Tibial artery (tissue), 4 donors: ENCODE data around the gene CEACAM6.

Experiments used
- DNase-seq, 2 donors: peaks; one replicate each; pipeline ENCODE4 v3.0.0-alpha.2; 2019
- H3K27ac ChIP-seq, 2 donors: fragments of 200-600 bp; sonication (generic) in 1 of 2; 1 replicate in 1 of 2; 2 replicates in 1 of 2; pipeline ENCODE4 v1.5.1; 2018 to 2019; ENCODE audit warnings: mild to moderate bottlenecking in 1 of 2
- H3K27me3 ChIP-seq, 2 donors: fragments of 200-600 bp; sonication (generic) in 1 of 2; one replicate each; pipeline versions ENCODE4 v1.5.1 to v1.6.0; 2016 to 2019
- H3K36me3 ChIP-seq, 3 donors: fragments of 200-600 bp; sonication (generic) in 2 of 3; one replicate each; pipeline ENCODE4 v1.5.1; 2016 to 2019; ENCODE audit warnings: mild to moderate bottlenecking in 2 of 3
- H3K4me1 ChIP-seq, 4 donors: fragments of 200-600 bp; sonication (generic) in 2 of 4; 1 replicate in 3 of 4; 2 replicates in 1 of 4; pipeline ENCODE4 v1.5.1; 2016 to 2019
- H3K4me3 ChIP-seq, 2 donors: fragments of 200-600 bp; sonication (generic) in 1 of 2; 1 replicate in 1 of 2; 2 replicates in 1 of 2; pipeline ENCODE4 v1.5.1; 2018 to 2019; ENCODE audit warnings: mild to moderate bottlenecking in 2 of 2
- H3K9me3 ChIP-seq, 3 donors: fragments of 200-600 bp; sonication (generic) in 1 of 3; one replicate each; pipeline ENCODE4 v1.5.1; 2016 to 2019
- intact Hi-C: fragments of 100-400 bp; cut with DNase I; formaldehyde crosslinking; loops from one replicate; pipeline ENCODE4 v1.15.0; 2023; ENCODE audit warnings: low total_unique reads
- TF ChIP-seq, protein P1 (sequence below), 2 experiments: fragments of 200-600 bp in 1 of 2; fragments of 450-650 bp in 1 of 2; IDR thresholded peaks; one replicate each; pipeline ENCODE4 v1.5.1; 2017 to 2019; ENCODE audit warnings: antibody characterized with exemption in 2 of 2, mild to moderate bottlenecking in 1 of 2, moderate library complexity in 1 of 2

CEACAM6 gene

DNA sequence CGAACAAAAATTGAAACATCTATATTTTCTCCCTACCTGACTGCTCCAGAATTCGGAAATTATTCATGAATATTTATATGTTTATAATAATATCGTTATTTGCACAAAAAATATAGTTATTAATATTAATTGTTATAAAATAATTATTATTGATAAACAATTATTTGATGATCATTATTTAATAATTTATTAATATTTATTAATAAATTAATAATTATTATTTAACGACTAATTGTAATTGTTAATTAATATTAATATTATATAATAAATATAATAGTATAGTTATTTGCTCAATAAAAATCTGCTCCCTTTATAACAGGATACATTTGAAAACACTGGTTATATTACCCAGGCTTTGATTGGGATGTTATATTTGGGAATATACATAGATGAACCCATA lies 14.3 kb downstream of the CEACAM6 start:
- H3K4me1 ChIP-seq, result no peaks in the 10 kb centered on the region
- H3K27ac ChIP-seq, result no peak overlapping the region
- peaks cover 0 to 6% of the 10 kb centered on the region in 2 donors for H3K27me3 ChIP-seq
- intact Hi-C loops, result no loop called here
- no peak for DNase-seq
- H3K9me3 ChIP-seq, result no peaks in the 10 kb centered on the region
- TF ChIP-seq, protein P1, sequence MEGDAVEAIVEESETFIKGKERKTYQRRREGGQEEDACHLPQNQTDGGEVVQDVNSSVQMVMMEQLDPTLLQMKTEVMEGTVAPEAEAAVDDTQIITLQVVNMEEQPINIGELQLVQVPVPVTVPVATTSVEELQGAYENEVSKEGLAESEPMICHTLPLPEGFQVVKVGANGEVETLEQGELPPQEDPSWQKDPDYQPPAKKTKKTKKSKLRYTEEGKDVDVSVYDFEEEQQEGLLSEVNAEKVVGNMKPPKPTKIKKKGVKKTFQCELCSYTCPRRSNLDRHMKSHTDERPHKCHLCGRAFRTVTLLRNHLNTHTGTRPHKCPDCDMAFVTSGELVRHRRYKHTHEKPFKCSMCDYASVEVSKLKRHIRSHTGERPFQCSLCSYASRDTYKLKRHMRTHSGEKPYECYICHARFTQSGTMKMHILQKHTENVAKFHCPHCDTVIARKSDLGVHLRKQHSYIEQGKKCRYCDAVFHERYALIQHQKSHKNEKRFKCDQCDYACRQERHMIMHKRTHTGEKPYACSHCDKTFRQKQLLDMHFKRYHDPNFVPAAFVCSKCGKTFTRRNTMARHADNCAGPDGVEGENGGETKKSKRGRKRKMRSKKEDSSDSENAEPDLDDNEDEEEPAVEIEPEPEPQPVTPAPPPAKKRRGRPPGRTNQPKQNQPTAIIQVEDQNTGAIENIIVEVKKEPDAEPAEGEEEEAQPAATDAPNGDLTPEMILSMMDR (IDR thresholded peaks at IDR 0.05), result no peak
- no peak overlapping the region for H3K4me3 ChIP-seq
- no peaks in the 10 kb centered on the region for H3K36me3 ChIP-seq

DNA sequence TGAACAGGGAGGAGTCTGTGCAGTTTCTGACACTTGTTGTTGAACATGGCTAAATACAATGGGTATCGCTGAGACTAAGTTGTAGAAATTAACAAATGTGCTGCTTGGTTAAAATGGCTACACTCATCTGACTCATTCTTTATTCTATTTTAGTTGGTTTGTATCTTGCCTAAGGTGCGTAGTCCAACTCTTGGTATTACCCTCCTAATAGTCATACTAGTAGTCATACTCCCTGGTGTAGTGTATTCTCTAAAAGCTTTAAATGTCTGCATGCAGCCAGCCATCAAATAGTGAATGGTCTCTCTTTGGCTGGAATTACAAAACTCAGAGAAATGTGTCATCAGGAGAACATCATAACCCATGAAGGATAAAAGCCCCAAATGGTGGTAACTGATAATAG lies 16.1 kb downstream of the CEACAM6 start:
- TF ChIP-seq, protein P1 (IDR thresholded peaks at IDR 0.05), result no peak
- DNase-seq, result no peak
- Histone ChIP-seq H3K27ac (no peak overlapping the region), H3K4me3 (no peak overlapping the region), H3K36me3 (no peaks in the 10 kb centered on the region), H3K27me3 (no peaks in the 10 kb centered on the region), H3K4me1 (no peaks in the 10 kb centered on the region), H3K9me3 (no peaks in the 10 kb centered on the region)
- intact Hi-C loops, result no loop called here

DNA sequence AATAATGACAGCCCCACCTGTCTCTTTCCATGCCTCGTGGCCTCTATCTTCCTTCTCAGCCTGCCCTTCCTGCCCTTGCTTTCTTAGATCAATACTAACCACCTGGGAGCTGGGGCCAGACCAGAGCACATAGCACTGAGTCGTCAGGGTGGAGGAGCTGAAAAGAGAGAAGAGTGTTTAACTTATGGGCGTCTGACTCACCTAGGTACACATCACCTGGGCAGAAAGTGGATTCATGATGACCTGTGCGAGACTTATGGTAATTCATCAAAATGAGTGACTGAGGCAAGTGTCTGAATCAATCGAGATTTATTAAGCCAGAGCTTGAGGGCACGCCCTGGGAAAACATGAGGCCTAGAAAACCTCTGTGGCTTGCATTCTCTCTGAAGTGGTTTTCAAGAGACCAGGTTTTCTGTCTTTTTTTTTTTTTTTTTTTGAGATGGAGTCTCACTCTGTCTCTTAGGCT lies 19.2 kb downstream of the CEACAM6 start:
- no peak overlapping the region for H3K4me3 ChIP-seq
- DNase-seq, result no peak
- no peaks in the 10 kb centered on the region for H3K4me1 ChIP-seq
- TF ChIP-seq, protein P1 (IDR thresholded peaks at IDR 0.05), result no peak
- no peaks in the 10 kb centered on the region for H3K27me3 ChIP-seq
- H3K27ac ChIP-seq, result no peak overlapping the region
- H3K36me3 ChIP-seq, result no peaks in the 10 kb centered on the region
- H3K9me3 ChIP-seq, result no peaks in the 10 kb centered on the region
- intact Hi-C loops, result no loop called here

DNA sequence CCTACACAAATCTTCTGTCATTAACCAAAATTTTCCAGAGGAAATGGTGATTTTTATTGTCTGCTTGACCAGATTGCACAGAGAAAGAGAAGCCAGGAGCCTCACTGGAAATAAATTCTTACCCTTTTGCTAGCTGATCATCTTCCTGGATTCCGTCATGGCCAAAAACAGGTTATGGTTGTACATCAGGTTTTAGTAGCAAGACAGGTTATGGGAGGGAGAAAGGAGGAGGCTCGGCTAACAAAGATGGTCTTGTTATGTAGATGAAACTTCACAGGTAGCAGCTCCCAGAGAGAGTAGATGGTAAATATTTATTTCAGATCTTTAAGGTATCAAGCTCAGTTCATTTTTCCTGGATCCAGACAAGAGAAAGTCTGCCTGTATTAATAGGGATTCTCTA lies 21.4 kb downstream of the CEACAM6 start:
- Histone ChIP-seq H3K4me1 (no peaks in the 10 kb centered on the region), H3K9me3 (no peaks in the 10 kb centered on the region), H3K4me3 (no peak overlapping the region), H3K27ac (no peak overlapping the region), H3K36me3 (no peaks in the 10 kb centered on the region), H3K27me3 (no peaks in the 10 kb centered on the region)
- no peak for DNase-seq
- TF ChIP-seq, protein P1 (IDR thresholded peaks at IDR 0.05), result no peak
- intact Hi-C loops, result no loop called here

DNA sequence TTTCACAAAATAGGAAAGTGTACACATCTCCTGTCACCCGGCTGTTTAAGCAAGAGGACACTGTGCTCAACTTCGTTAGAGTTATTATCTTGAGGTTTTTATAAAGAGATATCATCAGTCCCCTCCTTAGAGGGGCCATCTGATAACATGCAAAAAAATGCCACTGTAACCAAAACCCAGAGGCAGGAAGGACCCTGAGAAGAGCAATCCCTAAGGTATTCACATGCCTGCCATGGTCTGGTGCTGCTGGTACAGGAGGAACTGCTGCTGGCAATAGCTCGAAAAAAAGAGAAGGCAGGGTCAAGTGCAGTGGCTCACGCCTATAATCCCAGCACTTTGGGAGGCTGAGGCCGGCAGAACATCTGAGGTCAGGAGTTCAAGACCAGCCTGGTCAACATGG lies 28.3 kb downstream of the CEACAM6 start:
- DNase-seq, result no peak
- no peak overlapping the region for H3K4me3 ChIP-seq
- no peak overlapping the region for H3K27ac ChIP-seq
- H3K36me3 ChIP-seq, result no peaks in the 10 kb centered on the region
- H3K27me3 ChIP-seq, result peaks cover 0 to 50% of the 10 kb centered on the region in 2 donors
- TF ChIP-seq, protein P1 (IDR thresholded peaks at IDR 0.05), result no peak
- peaks cover 0 to 8% (median 0%) of the 10 kb centered on the region in 4 donors for H3K4me1 ChIP-seq
- H3K9me3 ChIP-seq, result no peaks in the 10 kb centered on the region
- intact Hi-C loops, result no loop called here

DNA sequence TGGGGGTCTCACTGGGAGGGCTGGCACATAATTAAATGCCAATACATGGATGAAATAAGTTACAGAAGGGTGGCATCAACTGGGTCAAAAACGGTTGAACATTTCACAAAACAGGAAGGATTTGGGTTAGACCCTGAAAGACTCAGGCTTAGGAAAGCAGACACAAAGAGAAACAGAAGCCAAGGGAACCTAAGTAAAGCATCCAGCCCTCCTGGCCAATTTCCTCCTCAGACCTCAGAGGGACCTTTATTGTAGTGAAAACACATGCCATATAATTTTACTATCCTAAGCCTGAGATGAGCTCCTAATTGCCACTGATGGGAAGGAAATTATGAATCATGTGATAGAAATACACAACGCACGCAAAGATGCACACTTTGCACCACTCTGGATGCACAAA lies 29.0 kb downstream of the CEACAM6 start:
- TF ChIP-seq, protein P1 (IDR thresholded peaks at IDR 0.05), result no peak
- Histone ChIP-seq H3K4me1 (peaks cover 0 to 8% (median 0%) of the 10 kb centered on the region in 4 donors), H3K27me3 (peaks cover 0 to 50% of the 10 kb centered on the region in 2 donors), H3K9me3 (no peaks in the 10 kb centered on the region), H3K4me3 (no peak overlapping the region), H3K27ac (no peak overlapping the region), H3K36me3 (no peaks in the 10 kb centered on the region)
- intact Hi-C loops, result no loop called here
- DNase-seq, result no peak
